ENCODE measurements around the gene KL.

Gene KL

DNA sequence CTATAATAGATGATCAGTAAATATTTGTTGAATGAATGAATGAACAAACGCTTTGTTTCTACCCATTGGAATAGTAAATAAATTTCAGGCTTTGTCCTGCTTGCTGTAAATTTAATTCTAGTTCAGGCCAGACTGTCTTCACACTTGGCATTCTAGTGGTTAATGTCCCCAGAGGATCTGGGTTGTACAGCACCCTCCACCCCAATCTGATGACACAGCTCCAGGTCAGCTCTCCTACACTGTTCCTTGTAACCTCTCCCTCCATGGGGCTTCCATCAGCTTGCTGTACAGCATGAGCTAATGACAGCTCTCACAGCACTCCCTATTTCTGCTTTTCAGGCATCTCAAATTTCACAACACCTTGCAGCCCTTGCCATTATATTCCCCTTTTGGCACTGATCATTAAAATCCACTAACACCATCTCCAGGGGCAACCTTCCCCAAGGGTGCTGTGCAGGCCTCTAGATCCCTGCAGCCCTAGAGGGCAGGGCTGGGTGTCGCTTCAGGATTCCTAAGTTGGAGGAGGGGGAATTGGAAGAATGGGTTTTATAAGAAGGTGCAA is 12.7 kb upstream of the KL start:
- 94% methylated on average over 2 of the region's 2 CpGs for WGBS
- no peaks in the 10 kb centered on the region for H3K27me3 ChIP-seq (ENCODE audit: control insufficient read depth in 1 of 2, insufficient read depth in 1 of 2, low read length in 2 of 2)
- no peaks in the 10 kb centered on the region for H3K36me3 ChIP-seq (ENCODE audit: control insufficient read depth in 1 of 2, insufficient read depth in 2 of 2, low read depth in 1 of 2, low read length in 2 of 2)
- no peak overlapping the region for H2BK12ac ChIP-seq (ENCODE audit: low read length in 2 of 2)
- no peak overlapping the region for H4K91ac ChIP-seq (ENCODE audit: low read length)
- peaks cover 12% of the 10 kb centered on the region for H3K9me3 ChIP-seq (ENCODE audit: control insufficient read depth, low read length)
- no peak overlapping the region for H3K18ac ChIP-seq (ENCODE audit: low read depth in 1 of 2, low read length in 2 of 2)
- H2AK5ac ChIP-seq (ENCODE audit: low read length, severe bottlenecking): no peak overlapping the region
- H4K8ac ChIP-seq (ENCODE audit: low read length): no peak overlapping the region
- no peak overlapping the region for H3K4ac ChIP-seq (ENCODE audit: low read depth in 1 of 2, low read length in 2 of 2)
- no peak overlapping the region for H3K14ac ChIP-seq (ENCODE audit: low read length in 2 of 2)
- H3K27ac ChIP-seq (ENCODE audit: low read length, poor library complexity, severe bottlenecking): no peak overlapping the region
- H3K79me1 ChIP-seq (replicated peaks; ENCODE audit: low read length, poor library complexity, severe bottlenecking): no peaks in the 10 kb centered on the region
- H2AFZ ChIP-seq (ENCODE audit: low read depth, low read length): no peak overlapping the region
- H3K4me3 ChIP-seq (ENCODE audit: insufficient read depth in 1 of 2, low read depth in 1 of 2, low read length in 2 of 2): no peak overlapping the region
- H3K4me1 ChIP-seq (ENCODE audit: control insufficient read depth, insufficient read depth, low read depth, low read length): no peaks in the 10 kb centered on the region
- H2BK5ac ChIP-seq (ENCODE audit: low read depth, low read length, poor library complexity, severe bottlenecking): no peak overlapping the region
- no peak overlapping the region for H2BK15ac ChIP-seq (ENCODE audit: low read depth, poor library complexity, severe bottlenecking)
- H3K9ac ChIP-seq (ENCODE audit: low read length): no peak overlapping the region
- H2BK120ac ChIP-seq (ENCODE audit: low read depth, low read length): no peak overlapping the region
- no peak overlapping the region for H3K4me2 ChIP-seq (ENCODE audit: low read length, poor library complexity, severe bottlenecking)
- DNase-seq: no peak
- H3K23ac ChIP-seq (ENCODE audit: low read length in 2 of 2): no peak overlapping the region

DNA sequence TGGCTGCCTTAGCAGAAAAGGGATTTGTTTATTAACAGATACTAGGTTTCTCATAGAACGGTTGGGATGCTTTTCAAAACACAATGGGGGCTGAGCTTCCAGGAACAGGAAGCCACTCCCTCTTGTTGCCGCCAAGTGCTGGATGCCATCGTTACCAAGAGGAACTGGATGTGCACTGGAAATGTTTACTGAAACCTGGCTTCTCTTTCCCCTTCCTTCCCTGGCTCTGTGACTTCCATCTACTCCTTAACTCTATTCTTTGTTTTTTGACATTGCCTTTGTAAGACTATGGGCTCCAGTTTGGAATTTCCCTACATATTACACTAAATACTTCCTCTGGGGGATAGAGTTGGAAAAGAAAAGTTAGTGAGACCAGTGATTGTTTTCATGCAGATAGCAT is 11.7 kb upstream of the KL start:
- no peak overlapping the region for H3K23ac ChIP-seq (ENCODE audit: low read length in 2 of 2)

DNA sequence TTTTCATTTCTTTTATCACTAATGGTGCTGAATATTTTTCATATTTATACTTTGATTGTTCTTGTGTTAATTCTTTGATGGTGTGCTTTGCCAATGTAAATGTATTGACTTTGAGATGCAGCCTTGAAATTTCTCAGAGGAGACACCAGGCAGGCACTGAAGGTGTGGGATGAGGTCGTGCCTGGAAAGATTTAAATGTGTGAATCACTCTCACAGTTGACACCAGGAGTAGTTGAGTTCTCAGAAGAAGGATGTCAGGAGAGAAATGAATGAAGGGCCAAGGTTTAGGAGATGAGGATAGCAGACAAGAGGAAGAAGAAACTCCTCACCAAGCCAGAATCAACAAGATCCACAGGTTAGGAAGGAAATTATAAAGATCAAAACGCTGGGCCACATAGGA is 10.1 kb upstream of the KL start:
- H3K27ac ChIP-seq (ENCODE audit: low read length, poor library complexity, severe bottlenecking): no peak overlapping the region
- DNase-seq: no peak
- no peak overlapping the region for H4K91ac ChIP-seq (ENCODE audit: low read length)
- H2BK120ac ChIP-seq (ENCODE audit: low read depth, low read length): no peak overlapping the region
- H3K9me3 ChIP-seq (ENCODE audit: control insufficient read depth, low read length): peaks cover 16% of the 10 kb centered on the region
- H3K79me1 ChIP-seq (replicated peaks; ENCODE audit: low read length, poor library complexity, severe bottlenecking): no peaks in the 10 kb centered on the region
- no peak overlapping the region for H3K23ac ChIP-seq (ENCODE audit: low read length in 2 of 2)
- H3K18ac ChIP-seq (ENCODE audit: low read depth in 1 of 2, low read length in 2 of 2): no peak overlapping the region
- H3K14ac ChIP-seq (ENCODE audit: low read length in 2 of 2): no peak overlapping the region
- H4K8ac ChIP-seq (ENCODE audit: low read length): no peak overlapping the region
- H3K36me3 ChIP-seq (ENCODE audit: control insufficient read depth in 1 of 2, insufficient read depth in 2 of 2, low read depth in 1 of 2, low read length in 2 of 2): no peaks in the 10 kb centered on the region
- no peak overlapping the region for H2BK12ac ChIP-seq (ENCODE audit: low read length in 2 of 2)
- no peak overlapping the region for H2AK5ac ChIP-seq (ENCODE audit: low read length, severe bottlenecking)
- no peak overlapping the region for H3K4ac ChIP-seq (ENCODE audit: low read depth in 1 of 2, low read length in 2 of 2)
- no peak overlapping the region for H2BK15ac ChIP-seq (ENCODE audit: low read depth, poor library complexity, severe bottlenecking)
- no peak overlapping the region for H2BK5ac ChIP-seq (ENCODE audit: low read depth, low read length, poor library complexity, severe bottlenecking)
- H3K9ac ChIP-seq (ENCODE audit: low read length): no peak overlapping the region
- no peak overlapping the region for H3K4me3 ChIP-seq (ENCODE audit: insufficient read depth in 1 of 2, low read depth in 1 of 2, low read length in 2 of 2)
- no peak overlapping the region for H3K4me2 ChIP-seq (ENCODE audit: low read length, poor library complexity, severe bottlenecking)
- H2AFZ ChIP-seq (ENCODE audit: low read depth, low read length): no peak overlapping the region
- WGBS: 57% methylated on average over 2 of the region's 2 CpGs
- H3K27me3 ChIP-seq (ENCODE audit: control insufficient read depth in 1 of 2, insufficient read depth in 1 of 2, low read length in 2 of 2): no peaks in the 10 kb centered on the region
- no peaks in the 10 kb centered on the region for H3K4me1 ChIP-seq (ENCODE audit: control insufficient read depth, insufficient read depth, low read depth, low read length)

More for the DNA sequence above, 11.7 kb upstream of the KL start:
- Histone ChIP-seq H2BK15ac (ENCODE audit: low read depth, poor library complexity, severe bottlenecking) (no peak overlapping the region), H2AK5ac (ENCODE audit: low read length, severe bottlenecking) (no peak overlapping the region), H2BK12ac (ENCODE audit: low read length in 2 of 2) (no peak overlapping the region), H3K4ac (ENCODE audit: low read depth in 1 of 2, low read length in 2 of 2) (no peak overlapping the region), H3K9me3 (ENCODE audit: control insufficient read depth, low read length) (peaks cover 16% of the 10 kb centered on the region), H3K36me3 (ENCODE audit: control insufficient read depth in 1 of 2, insufficient read depth in 2 of 2, low read depth in 1 of 2, low read length in 2 of 2) (no peaks in the 10 kb centered on the region), H2BK120ac (ENCODE audit: low read depth, low read length) (no peak overlapping the region), H4K8ac (ENCODE audit: low read length) (no peak overlapping the region), H3K18ac (ENCODE audit: low read depth in 1 of 2, low read length in 2 of 2) (no peak overlapping the region), H3K9ac (ENCODE audit: low read length) (no peak overlapping the region), H3K79me1 (replicated peaks; ENCODE audit: low read length, poor library complexity, severe bottlenecking) (no peaks in the 10 kb centered on the region), H2BK5ac (ENCODE audit: low read depth, low read length, poor library complexity, severe bottlenecking) (no peak overlapping the region), H3K4me2 (ENCODE audit: low read length, poor library complexity, severe bottlenecking) (no peak overlapping the region), H3K14ac (ENCODE audit: low read length in 2 of 2) (no peak overlapping the region), H3K4me3 (ENCODE audit: insufficient read depth in 1 of 2, low read depth in 1 of 2, low read length in 2 of 2) (peak overlapping the region in 1 of 2 experiments; percentile 38), H3K27ac (ENCODE audit: low read length, poor library complexity, severe bottlenecking) (no peak overlapping the region), H4K91ac (ENCODE audit: low read length) (no peak overlapping the region), H2AFZ (ENCODE audit: low read depth, low read length) (no peak overlapping the region), H3K4me1 (ENCODE audit: control insufficient read depth, insufficient read depth, low read depth, low read length) (no peaks in the 10 kb centered on the region), H3K27me3 (ENCODE audit: control insufficient read depth in 1 of 2, insufficient read depth in 1 of 2, low read length in 2 of 2) (no peaks in the 10 kb centered on the region)
- WGBS: 46% methylated on average over 3 of the region's 3 CpGs
- DNase-seq: peak; percentile 9

DNA sequence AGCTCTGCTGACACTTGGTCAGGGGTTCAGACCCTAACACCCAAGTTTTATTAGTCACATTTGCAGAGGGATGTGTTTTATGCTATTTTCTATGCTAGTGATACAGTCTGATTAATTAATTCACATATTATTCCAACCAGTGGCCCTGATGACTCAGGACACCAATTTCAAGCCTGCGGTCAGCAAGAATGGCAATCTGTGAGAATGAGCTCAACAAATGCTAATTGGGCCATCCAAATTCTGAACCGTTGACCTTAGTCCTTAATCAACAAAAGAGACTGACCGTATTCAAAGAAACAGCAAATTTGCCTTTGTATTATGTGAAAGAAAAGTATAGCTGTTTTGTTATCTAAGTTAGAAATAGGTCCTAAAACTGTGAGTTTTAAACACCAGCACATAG is 9.6 kb upstream of the KL start:
- Histone ChIP-seq H3K23ac (ENCODE audit: low read length in 2 of 2) (no peak overlapping the region), H3K4me2 (ENCODE audit: low read length, poor library complexity, severe bottlenecking) (no peak overlapping the region), H3K14ac (ENCODE audit: low read length in 2 of 2) (no peak overlapping the region), H2BK12ac (ENCODE audit: low read length in 2 of 2) (no peak overlapping the region), H2BK5ac (ENCODE audit: low read depth, low read length, poor library complexity, severe bottlenecking) (no peak overlapping the region), H3K9me3 (ENCODE audit: control insufficient read depth, low read length) (peaks cover 16% of the 10 kb centered on the region), H3K4ac (ENCODE audit: low read depth in 1 of 2, low read length in 2 of 2) (no peak overlapping the region), H2AFZ (ENCODE audit: low read depth, low read length) (no peak overlapping the region), H3K4me3 (ENCODE audit: insufficient read depth in 1 of 2, low read depth in 1 of 2, low read length in 2 of 2) (no peak overlapping the region), H3K36me3 (ENCODE audit: control insufficient read depth in 1 of 2, insufficient read depth in 2 of 2, low read depth in 1 of 2, low read length in 2 of 2) (no peaks in the 10 kb centered on the region), H3K9ac (ENCODE audit: low read length) (no peak overlapping the region), H2AK5ac (ENCODE audit: low read length, severe bottlenecking) (no peak overlapping the region), H3K27me3 (ENCODE audit: control insufficient read depth in 1 of 2, insufficient read depth in 1 of 2, low read length in 2 of 2) (no peaks in the 10 kb centered on the region), H3K4me1 (ENCODE audit: control insufficient read depth, insufficient read depth, low read depth, low read length) (no peaks in the 10 kb centered on the region), H2BK120ac (ENCODE audit: low read depth, low read length) (no peak overlapping the region), H4K91ac (ENCODE audit: low read length) (no peak overlapping the region), H4K8ac (ENCODE audit: low read length) (no peak overlapping the region), H3K79me1 (replicated peaks; ENCODE audit: low read length, poor library complexity, severe bottlenecking) (no peaks in the 10 kb centered on the region), H2BK15ac (ENCODE audit: low read depth, poor library complexity, severe bottlenecking) (no peak overlapping the region), H3K18ac (ENCODE audit: low read depth in 1 of 2, low read length in 2 of 2) (no peak overlapping the region), H3K27ac (ENCODE audit: low read length, poor library complexity, severe bottlenecking) (no peak overlapping the region)
- no peak for DNase-seq
- 100% methylated on average over 1 of the region's 3 CpGs for whole genome bisulfite sequencing
